Lower leg skin (tissue), 3 donors: ENCODE results near the gene NUP50.

Experiments used
- CTCF ChIP-seq, 3 donors: fragments of 450-650 bp; IDR thresholded peaks; one replicate each; pipeline ENCODE4 v1.5.1; 2016; ENCODE audit warnings: antibody characterized with exemption in 3 of 3, mild to moderate bottlenecking in 3 of 3, moderate library complexity in 2 of 3
- POLR2A ChIP-seq, 2 donors: fragments of 450-650 bp; IDR thresholded peaks; one replicate each; pipeline ENCODE4 v1.6.1; 2016 to 2017; ENCODE audit warnings: antibody characterized with exemption in 2 of 2, mild to moderate bottlenecking in 1 of 2, moderate library complexity in 1 of 2

GRCh38 chr22:45172881-45173585, 9.3 kb downstream of the NUP50 start:
- no peak for TF ChIP-seq POLR2A (IDR thresholded peaks at IDR 0.05)
- TF ChIP-seq CTCF (IDR thresholded peaks at IDR 0.05), result no peak
